ENCODE results near the gene KCNJ11.

Gene KCNJ11

GRCh38 chr11:17389211-17389956, 925 bp upstream of the KCNJ11 start:
- peak; percentile 89 for DNase-seq

DNA sequence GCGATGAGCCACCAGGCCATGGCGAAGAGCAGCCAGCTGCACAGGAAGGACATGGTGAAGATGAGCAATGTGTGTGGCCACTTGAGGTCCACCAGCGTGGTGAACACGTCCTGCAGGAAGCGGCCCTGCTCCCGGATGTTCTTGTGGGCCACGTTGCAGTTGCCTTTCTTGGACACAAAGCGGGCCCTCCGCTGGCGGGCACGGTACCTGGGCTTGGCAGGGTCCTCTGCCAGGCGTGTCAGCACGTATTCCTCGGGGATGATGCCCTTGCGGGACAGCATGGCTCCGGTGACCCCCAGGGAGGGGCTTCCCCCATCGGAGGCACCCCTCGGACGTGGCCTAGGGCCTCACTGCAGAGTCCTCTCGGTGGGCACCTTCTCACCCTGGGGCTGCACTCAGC, 648 bp downstream of the KCNJ11 start:
- DNase-seq: no peak

DNA sequence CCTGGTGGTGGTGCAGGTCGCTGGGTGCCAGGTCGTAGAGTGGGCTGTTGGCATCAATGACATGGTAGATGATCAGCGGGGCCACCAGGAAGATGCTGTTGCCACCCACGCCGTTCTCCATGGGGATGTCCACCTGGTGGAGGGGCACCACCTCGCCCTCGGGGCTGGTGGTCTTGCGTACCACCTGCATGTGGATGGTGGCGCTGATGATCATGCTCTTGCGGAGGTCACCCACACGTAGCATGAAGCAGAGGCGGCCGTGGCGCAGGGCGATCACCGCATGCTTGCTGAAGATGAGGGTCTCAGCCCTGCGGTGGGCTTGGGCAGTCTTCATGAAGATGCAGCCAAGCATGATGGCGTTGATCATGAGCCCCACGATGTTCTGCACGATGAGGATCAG, 1.2 kb downstream of the KCNJ11 start:
- DNase-seq: no peak

DNA sequence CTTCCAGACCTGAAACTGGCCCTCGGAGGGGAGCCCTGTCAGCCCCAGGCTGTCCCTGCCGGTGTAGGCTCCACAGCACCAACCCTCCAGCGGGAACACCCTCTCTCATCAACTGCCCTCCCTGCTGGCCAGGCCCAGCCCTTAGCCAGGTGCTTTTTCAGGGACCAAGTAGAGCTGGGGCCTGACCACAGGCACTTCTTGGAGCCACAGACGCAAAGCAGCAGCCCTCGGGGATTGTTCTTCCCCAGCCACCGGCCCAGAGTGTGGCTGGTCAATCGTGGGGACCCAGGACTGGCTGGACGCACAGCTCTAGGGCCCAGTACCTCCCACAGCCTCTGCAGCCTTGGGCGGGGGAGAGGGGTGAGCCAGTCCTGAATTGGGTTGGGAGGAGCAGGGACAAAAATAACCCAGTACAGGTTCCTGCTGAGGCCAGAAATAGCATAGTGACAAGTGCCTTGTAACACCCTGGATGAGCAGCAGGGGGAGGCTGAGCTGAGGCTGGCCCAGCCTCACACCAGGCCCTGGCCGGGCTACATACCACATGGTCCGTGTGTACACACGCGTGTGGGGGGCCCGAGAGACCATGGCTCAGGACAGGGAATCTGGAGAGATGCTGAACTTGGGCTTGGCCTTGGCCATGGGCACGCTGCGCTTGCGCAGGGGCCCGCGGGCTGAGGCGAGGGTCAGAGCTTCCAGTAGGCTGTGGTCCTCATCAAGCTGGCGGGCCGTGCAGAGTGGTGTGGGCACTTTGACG, 2.0 kb downstream of the KCNJ11 start:
- peak; percentile 62 for DNase-seq

DNA sequence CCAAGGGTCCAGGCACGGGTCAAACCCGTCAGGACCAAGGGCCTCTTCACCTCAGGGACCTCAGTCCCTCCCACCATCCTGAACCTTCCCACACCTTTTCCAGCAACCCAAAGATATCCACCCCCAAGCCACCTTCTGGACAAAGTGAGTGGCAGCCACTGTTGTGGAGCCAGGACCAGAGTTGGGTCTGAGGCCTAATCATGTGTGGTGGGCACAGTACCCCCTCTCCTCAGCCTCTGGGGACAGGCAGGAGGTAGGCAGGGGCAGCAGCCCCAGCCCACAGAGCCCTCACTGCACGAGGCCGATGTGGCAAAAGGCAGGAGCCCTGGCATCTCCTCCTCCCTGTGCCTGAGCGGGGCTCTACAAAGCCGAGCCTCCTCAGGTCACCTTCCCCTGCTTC, 2.5 kb downstream of the KCNJ11 start:
- DNase-seq: no peak

DNA sequence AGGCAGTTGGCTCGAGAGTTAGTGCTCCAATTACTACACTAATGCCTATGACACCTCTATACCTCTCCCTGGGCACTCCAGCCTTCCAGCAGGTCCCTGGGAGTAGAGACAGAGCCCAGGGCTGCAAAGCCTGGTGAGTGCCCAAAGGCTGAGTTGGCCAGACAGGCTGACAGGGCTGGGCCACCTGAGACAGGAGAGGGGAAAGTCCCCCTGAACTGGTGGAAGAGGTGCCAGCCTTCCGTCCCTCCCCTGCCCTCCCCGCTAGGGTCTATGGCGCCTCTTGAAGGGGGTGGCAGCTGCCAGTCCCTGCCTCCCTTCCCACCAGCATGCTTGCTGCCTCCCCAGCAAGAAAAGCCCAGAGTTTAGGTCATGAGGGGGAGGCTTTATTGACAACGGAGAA, 3.0 kb downstream of the KCNJ11 start:
- no peak for DNase-seq

DNA sequence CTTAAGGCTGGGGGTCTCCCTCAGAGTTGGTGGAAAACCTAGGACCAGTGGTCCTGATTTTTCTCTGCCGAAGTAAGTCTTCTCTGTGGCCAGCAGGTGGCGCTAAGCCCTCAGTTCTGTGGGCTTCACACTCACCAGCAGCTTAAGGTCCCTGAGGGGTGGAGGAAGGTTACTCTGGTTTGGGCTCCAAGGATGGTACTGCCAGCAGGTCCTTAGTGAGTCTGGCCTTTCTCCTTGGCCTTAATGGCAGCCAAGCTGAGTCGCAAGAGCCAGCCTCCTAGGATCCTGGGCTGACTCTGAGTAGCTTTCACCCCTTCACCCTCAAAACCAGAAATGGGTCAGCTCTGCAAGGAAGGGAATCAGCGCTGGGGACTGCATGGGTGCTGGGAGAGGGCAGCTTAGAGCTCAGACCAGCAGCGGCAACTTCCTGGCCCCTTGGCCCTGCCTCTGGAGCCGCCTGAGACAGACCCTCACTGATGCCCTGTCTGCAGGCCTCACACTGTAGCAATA, 4.4 kb downstream of the KCNJ11 start:
- peak; percentile 78 for DNase-seq

- DNase-seq: no peak
Measured at GRCh38 chr11:17383461-17383860, 5.0 kb downstream of the KCNJ11 start.

DNA sequence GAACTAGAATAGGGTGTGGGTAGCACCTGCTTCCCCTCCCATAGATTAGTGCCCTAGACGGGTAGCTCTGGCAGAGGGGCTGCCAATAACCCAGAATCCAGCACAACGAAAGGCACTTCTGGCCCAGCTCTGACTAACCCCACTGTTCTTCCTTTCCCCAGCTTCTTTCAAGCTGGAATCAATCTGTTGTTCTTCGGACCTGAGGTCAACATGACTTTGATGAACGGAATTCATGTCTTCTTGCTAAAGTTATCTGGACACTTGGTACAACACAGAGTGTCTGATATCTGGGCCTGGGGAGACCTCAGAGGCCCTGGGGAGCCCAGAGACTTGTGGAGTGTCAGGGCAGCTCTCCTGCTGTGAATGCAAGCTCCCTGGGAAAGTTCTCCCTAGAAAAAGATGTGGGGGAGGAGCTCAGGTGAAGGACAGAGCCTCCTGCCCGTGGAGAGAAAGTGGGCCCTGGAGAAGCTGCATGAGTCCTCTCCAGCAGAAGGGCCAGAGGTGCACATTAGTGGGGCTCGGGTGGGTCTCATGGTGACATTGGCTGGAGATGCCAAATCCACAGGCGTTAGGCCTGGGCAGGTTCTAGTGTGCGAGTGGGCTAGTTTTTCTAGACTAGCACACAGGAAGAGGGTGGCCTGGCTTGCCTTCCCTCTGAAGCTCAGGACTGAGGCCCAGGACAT, 6.3 kb downstream of the KCNJ11 start:
- DNase-seq: no peak

DNA sequence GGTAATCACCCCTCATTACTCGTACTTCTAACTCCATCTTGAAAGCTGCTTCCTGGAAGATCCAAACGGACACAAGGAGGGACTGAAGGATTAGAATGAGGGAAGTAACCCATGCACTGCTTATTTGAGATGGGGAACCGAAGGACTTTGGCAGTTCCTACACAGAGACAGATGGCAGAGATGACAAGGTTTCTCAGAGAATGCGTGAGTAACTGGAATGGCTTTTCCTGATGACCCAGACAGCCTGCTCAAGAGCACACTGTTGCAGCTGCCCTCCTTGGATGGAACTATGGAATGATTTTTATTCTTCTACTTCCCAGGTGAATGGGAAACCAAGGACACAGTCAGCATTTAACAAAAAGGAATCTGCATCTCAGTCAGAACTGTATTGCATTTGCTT, 7.3 kb downstream of the KCNJ11 start:
- no peak for DNase-seq

DNA sequence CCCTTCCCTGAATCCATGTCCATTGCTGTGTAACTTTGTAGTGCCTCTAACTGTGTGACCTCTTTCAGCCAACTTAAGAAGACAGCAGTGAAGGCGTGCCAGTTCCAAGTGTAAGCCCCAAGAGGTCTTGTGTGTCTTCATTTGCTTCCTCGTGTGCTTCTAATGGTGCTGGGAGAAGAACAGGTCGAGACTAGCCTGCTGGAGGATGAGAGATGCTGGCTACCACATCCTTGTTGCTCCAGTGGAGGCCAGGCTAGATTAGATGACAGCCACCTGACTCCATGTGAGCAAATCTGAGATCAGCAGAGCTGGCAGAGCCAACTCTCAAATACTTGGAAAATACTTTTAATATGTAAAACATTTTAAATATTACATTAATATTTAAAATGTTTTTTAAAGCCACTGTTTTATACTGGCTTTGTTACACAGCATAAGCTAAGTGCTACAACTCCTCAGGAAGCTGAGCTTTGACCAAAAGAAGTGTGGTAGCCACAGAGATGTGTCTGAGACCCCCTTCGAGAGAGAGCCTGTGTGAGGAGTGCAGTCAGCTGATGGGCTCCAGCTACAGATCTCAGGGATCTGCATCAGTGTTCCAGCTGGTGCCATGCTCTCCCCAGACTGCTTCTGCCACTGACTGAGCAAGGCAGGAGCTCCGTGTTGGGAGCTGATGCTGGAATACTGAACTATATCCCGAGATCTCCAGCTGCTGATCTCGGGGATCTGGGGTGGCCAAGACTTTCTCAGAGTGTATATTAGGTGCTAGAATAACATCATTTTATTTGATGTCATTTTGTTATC, 8.9 kb downstream of the KCNJ11 start:
- no peak for DNase-seq

- DNase-seq: no peak
Measured at GRCh38 chr11:17378655-17379054, 9.8 kb downstream of the KCNJ11 start.

DNA sequence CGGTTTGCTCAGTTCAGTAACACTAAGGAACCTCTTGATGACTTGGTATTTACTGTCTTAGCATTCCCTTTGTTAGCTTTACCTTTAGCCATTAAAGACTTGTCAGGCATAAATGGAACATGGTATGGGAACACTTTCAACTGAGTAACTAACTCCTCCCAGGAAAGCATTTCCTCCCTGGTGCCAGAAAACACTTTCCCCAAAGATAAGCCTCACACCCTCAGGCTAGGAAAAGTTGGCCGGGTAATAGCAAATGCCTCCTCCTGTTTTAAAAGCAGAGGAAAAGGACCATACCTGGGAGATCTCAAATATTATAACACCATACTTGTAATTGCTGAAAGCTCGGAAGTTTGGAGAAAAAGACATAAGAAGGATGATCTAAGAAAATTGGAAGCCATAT, 12.0 kb downstream of the KCNJ11 start:
- no peak for DNase-seq

GRCh38 chr11:17375547-17375946, 12.9 kb downstream of the KCNJ11 start:
- DNase-seq: no peak

GRCh38 chr11:17371614-17372013, 16.8 kb downstream of the KCNJ11 start:
- DNase-seq: no peak

DNA sequence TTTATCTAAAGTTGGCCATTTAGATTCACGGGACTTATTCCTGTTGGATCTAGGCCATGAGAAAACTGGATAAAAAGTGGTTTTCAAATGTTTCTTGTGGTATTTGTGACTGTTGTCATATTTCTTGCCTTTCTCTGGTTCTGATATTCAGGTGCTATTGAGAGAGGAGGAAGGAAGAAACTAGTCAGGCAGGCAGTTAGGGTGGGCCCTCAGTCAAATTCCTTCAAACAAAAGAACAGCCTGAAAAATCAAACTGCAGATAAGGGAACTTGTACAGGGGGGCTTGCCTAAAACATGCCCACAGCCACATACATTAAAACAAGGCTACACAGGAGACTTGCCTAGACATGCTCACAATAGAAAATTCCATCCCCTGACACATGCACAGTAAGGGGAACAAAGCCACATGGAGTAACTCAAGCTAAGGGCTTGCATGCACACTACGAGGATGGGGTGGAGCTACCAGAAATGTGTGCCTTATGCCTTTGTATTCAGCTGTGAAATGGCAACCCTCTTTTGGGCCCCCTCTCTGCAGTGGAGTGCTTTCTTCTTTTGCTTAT, 18.7 kb downstream of the KCNJ11 start:
- no peak for DNase-seq

DNA sequence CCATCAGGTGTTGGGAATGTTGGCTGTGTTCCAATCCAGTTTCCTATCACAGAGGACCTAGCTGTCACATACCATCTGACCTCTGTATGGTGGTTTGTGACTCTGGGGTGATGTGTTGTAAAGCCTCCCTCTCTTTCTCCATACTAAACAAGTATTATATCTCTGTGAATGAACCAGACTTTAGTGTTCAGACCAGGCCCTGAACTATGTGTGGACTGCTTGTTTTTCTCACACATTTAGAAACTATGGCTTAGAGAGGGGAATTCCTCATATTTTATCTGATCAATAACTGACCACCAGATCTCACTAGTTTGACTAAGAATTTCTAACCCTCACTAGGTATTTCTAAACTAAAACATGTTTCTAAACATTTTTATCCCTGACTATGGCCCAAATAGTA, 19.4 kb downstream of the KCNJ11 start:
- no peak for DNase-seq

- no peak for DNase-seq
Measured at GRCh38 chr11:17368551-17368950, 19.9 kb downstream of the KCNJ11 start.

DNA sequence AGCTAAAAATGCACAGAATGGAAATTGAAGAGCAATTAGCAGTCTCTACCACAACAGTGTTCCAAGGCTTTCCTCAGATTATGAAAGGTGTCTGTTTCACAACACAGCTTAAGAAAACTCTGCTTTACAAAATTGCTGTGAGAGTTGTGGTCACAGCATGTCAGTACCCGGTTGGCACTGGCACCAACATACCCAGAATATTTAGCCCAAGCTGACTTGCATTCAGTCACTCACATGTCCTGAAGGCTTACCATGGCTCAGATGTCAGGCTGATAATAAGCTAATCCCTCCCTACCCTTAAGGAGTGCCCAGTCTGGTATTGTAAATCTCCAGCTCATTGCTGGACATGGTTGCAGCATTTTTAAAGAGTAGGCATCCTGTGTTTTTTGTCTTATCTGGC, 22.0 kb downstream of the KCNJ11 start:
- no peak for DNase-seq

GRCh38 chr11:17354601-17354991, 33.9 kb downstream of the KCNJ11 start:
- DNase-seq: no peak

GRCh38 chr11:17353821-17354600, 34.4 kb downstream of the KCNJ11 start:
- peak; percentile 71 for DNase-seq

Data from retina (tissue), 1 donor.